ENCODE measurements around the gene BLNK. TPM values are rescaled to one million over a fixed set of nuclear protein-coding genes. Genes with fewer than 3 reads are reported as not detected.

BLNK gene
- total RNA-seq, 1 donor from 2014 or later = 11.2 TPM

DNA sequence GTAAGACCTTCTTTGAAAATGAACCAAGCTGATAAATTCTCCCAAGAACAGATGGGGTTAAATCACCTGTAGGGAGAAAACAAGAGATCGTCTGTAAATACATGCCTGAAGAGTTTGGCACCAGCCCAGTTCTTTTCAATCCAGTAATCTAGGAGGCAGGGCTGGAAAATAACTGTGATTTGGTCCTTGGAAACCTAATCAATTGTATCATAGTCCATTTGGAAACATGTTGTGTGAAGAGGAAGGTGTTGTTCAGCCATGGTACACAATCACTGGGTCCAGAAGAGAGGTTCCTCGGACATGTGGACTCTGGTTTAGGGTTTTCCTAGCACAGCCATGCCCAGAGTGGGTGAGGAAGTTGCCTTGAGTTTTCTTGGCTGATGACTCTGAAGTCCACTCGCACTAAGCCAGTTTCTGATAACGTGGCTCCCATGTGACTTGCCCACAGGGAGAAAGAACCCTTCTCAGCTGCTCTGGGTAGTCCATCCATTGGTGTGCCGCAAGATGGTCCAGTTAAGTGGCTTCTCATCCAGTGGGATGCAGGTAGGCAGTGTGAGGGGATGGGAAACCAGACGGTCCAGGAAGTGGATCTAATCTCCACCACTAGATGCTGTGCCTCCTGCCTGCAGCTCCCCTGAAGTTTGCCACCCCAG, 5.1 kb downstream of the BLNK start:
- no peak for ATAC-seq
- intact Hi-C loops (cut with DNase I) = no loop called here
- H3K4me1 ChIP-seq = no peaks in the 10 kb centered on the region

GRCh38 chr10:96264938-96265337, 6.4 kb downstream of the BLNK start:
- H3K27ac ChIP-seq = no peak overlapping the region
- H3K27me3 ChIP-seq (ENCODE audit: low read depth) = no peaks in the 10 kb centered on the region
- H3K9me3 ChIP-seq = no peaks in the 10 kb centered on the region
- H3K4me3 ChIP-seq = no peak overlapping the region
- H3K36me3 ChIP-seq = no peaks in the 10 kb centered on the region
- DNase-seq (no peak), ATAC-seq (no peak)
- peaks cover 4% of the 10 kb centered on the region for H3K4me1 ChIP-seq
- no peak for TF ChIP-seq CTCF (IDR thresholded peaks at IDR 0.05)
- intact Hi-C loops (cut with DNase I) = no loop called here

More for the DNA sequence above, 5.1 kb downstream of the BLNK start:
- Histone ChIP-seq H3K4me3 (no peak overlapping the region), H3K9me3 (no peaks in the 10 kb centered on the region), H3K36me3 (no peaks in the 10 kb centered on the region), H3K27ac (no peak overlapping the region), H3K27me3 (ENCODE audit: low read depth) (no peaks in the 10 kb centered on the region)
- DNase-seq = no peak
- TF ChIP-seq CTCF (IDR thresholded peaks at IDR 0.05) = no peak

DNA sequence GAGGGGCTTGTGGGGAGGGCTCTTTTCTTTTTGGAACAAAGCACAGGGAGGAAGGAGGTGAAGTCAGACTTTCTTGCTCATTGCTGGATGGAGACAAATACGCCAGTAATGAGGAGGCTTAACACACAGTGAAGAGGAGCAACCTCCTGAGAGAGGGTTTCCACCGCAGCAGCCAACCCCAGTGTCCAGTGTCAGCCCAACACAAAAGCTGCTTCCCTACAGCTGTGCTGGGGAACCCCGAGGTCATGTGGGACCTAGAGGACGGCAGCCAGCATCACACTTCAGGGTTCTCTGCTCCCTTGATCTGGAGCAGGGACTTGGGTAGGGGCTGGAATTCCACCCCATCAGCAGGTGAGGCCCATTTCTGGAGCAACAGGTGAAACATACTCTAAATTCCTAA, 7.7 kb downstream of the BLNK start:
- Histone ChIP-seq H3K9me3 (no peaks in the 10 kb centered on the region), H3K4me3 (no peak overlapping the region), H3K4me1 (peaks cover 12% of the 10 kb centered on the region), H3K27me3 (ENCODE audit: low read depth) (no peaks in the 10 kb centered on the region), H3K27ac (no peak overlapping the region), H3K36me3 (no peaks in the 10 kb centered on the region)
- intact Hi-C loops (cut with DNase I) = no loop called here
- no peak for DNase-seq
- no peak for TF ChIP-seq CTCF (IDR thresholded peaks at IDR 0.05)
- ATAC-seq = no peak

- Histone ChIP-seq H3K4me3 (no peak overlapping the region), H3K36me3 (no peaks in the 10 kb centered on the region), H3K4me1 (peaks cover 16% of the 10 kb centered on the region), H3K9me3 (no peaks in the 10 kb centered on the region), H3K27ac (no peak overlapping the region), H3K27me3 (ENCODE audit: low read depth) (no peaks in the 10 kb centered on the region)
- ATAC-seq (no peak), DNase-seq (no peak)
- no peak for TF ChIP-seq CTCF (IDR thresholded peaks at IDR 0.05)
- intact Hi-C loops (cut with DNase I) = no loop called here
These were observed 8.2 kb downstream of the BLNK start for GRCh38 chr10:96263176-96263575.

DNA sequence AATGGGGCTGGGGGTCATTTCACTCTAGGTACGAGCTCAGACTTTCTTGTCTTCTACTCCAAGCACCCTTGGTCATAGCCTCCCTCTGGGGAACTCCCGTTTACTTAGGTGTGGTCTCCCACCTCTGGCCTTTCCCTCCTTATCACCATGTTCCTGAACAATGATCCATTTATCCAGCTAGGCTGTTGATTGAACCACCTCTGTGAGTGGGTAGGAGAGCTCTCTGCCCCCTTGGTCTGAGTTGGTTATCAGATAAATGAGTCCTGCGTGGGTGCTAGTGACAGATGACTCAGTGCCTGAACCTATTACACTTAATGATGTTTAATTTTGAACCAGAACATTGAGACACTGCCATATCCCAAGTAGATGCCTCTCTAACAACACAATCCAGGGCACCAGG, 9.4 kb downstream of the BLNK start:
- intact Hi-C loops (cut with DNase I) = no loop called here
- peaks cover 28% of the 10 kb centered on the region for H3K4me1 ChIP-seq
- H3K27ac ChIP-seq = no peak overlapping the region
- no peak for TF ChIP-seq CTCF (IDR thresholded peaks at IDR 0.05)
- H3K27me3 ChIP-seq (ENCODE audit: low read depth) = no peaks in the 10 kb centered on the region
- H3K36me3 ChIP-seq = no peaks in the 10 kb centered on the region
- ATAC-seq (no peak), DNase-seq (no peak)
- no peaks in the 10 kb centered on the region for H3K9me3 ChIP-seq
- H3K4me3 ChIP-seq = no peak overlapping the region

Data from lower lobe of right lung (tissue), 2 donors.